SK-N-SH (cell line): ENCODE measurements around the gene ABHD1.

Experiments
- CHD2 ChIP-seq: fragments of 150-350 bp; IDR thresholded peaks from 2 replicates; pipeline ENCODE4 v1.6.1; 2018; ENCODE audit warnings: low read length; ENCODE audit not compliant: partially characterized antibody
- EP300 ChIP-seq, 2 experiments: IDR thresholded peaks; 2 replicates each; pipeline versions ENCODE4 v1.4.0 to v1.6.1; 2012; ENCODE audit warnings: borderline replicate concordance in 1 of 2, low read depth in 1 of 2, low read length in 1 of 2
- EZH2phosphoT487 ChIP-seq: fragments of 200-600 bp; sonication (generic); IDR thresholded peaks from 2 replicates; pipeline ENCODE4 v1.6.1; 2017; ENCODE audit warnings: low read depth, mixed run types, mild to moderate bottlenecking, antibody characterized with exemption, moderate library complexity, borderline replicate concordance
- GABPA ChIP-seq: IDR thresholded peaks from 2 replicates; pipeline ENCODE4 v1.4.0; 2012; ENCODE audit warnings: low read depth, mild to moderate bottlenecking
- RCOR1 ChIP-seq: fragments of 150-350 bp; IDR thresholded peaks from 2 replicates; pipeline ENCODE4 v1.6.1; 2017; ENCODE audit warnings: antibody characterized with exemption, low read length
- TAF1 ChIP-seq: IDR thresholded peaks from 2 replicates; pipeline ENCODE4 v1.6.1; 2012; ENCODE audit warnings: low read depth, mild to moderate bottlenecking, low read length, moderate library complexity, borderline replicate concordance
- YY1 ChIP-seq: IDR thresholded peaks from 2 replicates; pipeline ENCODE4 v1.4.0; 2012; ENCODE audit warnings: low read depth, mild to moderate bottlenecking
- TF ChIP-seq, protein P1 (sequence below): fragments of 200-600 bp; sonication (generic); IDR thresholded peaks from 2 replicates; pipeline ENCODE4 v1.6.1; 2017; ENCODE audit warnings: antibody characterized with exemption, mild to moderate bottlenecking, moderate library complexity
- TF ChIP-seq, protein P2 (sequence below): IDR thresholded peaks from 2 replicates; pipeline ENCODE4 v1.6.1; 2012; ENCODE audit warnings: mild to moderate bottlenecking, low read depth, low read length, moderate library complexity
- TF ChIP-seq, protein P3 (sequence below): IDR thresholded peaks from 2 replicates; pipeline ENCODE4 v1.4.0; 2012; ENCODE audit warnings: low read depth, borderline replicate concordance
- TF ChIP-seq, protein P4 (sequence below): IDR thresholded peaks from 2 replicates; pipeline ENCODE4 v1.4.0; 2012; ENCODE audit warnings: low read depth
- TF ChIP-seq, protein P5 (sequence below): IDR thresholded peaks from 2 replicates; pipeline ENCODE4 v1.4.0; 2012; ENCODE audit warnings: low read depth, borderline replicate concordance
- TF ChIP-seq, protein P6 (sequence below): IDR thresholded peaks from 2 replicates; pipeline ENCODE4; 2012

- TF ChIP-seq, protein P1, sequence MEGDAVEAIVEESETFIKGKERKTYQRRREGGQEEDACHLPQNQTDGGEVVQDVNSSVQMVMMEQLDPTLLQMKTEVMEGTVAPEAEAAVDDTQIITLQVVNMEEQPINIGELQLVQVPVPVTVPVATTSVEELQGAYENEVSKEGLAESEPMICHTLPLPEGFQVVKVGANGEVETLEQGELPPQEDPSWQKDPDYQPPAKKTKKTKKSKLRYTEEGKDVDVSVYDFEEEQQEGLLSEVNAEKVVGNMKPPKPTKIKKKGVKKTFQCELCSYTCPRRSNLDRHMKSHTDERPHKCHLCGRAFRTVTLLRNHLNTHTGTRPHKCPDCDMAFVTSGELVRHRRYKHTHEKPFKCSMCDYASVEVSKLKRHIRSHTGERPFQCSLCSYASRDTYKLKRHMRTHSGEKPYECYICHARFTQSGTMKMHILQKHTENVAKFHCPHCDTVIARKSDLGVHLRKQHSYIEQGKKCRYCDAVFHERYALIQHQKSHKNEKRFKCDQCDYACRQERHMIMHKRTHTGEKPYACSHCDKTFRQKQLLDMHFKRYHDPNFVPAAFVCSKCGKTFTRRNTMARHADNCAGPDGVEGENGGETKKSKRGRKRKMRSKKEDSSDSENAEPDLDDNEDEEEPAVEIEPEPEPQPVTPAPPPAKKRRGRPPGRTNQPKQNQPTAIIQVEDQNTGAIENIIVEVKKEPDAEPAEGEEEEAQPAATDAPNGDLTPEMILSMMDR, result no peak
- TF ChIP-seq RCOR1, result 0 out of 2 replicates have a peak, but pooled peaks have one; percentile 30
- no peak for TF ChIP-seq EP300 (IDR thresholded peaks at IDR 0.05; ENCODE audit: borderline replicate concordance in 1 of 2, low read depth in 1 of 2, low read length in 1 of 2)
- TF ChIP-seq, protein P2, sequence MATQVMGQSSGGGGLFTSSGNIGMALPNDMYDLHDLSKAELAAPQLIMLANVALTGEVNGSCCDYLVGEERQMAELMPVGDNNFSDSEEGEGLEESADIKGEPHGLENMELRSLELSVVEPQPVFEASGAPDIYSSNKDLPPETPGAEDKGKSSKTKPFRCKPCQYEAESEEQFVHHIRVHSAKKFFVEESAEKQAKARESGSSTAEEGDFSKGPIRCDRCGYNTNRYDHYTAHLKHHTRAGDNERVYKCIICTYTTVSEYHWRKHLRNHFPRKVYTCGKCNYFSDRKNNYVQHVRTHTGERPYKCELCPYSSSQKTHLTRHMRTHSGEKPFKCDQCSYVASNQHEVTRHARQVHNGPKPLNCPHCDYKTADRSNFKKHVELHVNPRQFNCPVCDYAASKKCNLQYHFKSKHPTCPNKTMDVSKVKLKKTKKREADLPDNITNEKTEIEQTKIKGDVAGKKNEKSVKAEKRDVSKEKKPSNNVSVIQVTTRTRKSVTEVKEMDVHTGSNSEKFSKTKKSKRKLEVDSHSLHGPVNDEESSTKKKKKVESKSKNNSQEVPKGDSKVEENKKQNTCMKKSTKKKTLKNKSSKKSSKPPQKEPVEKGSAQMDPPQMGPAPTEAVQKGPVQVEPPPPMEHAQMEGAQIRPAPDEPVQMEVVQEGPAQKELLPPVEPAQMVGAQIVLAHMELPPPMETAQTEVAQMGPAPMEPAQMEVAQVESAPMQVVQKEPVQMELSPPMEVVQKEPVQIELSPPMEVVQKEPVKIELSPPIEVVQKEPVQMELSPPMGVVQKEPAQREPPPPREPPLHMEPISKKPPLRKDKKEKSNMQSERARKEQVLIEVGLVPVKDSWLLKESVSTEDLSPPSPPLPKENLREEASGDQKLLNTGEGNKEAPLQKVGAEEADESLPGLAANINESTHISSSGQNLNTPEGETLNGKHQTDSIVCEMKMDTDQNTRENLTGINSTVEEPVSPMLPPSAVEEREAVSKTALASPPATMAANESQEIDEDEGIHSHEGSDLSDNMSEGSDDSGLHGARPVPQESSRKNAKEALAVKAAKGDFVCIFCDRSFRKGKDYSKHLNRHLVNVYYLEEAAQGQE, result no peak
- no peak for TF ChIP-seq EZH2phosphoT487
- no peak for TF ChIP-seq GABPA
- TF ChIP-seq, protein P3, sequence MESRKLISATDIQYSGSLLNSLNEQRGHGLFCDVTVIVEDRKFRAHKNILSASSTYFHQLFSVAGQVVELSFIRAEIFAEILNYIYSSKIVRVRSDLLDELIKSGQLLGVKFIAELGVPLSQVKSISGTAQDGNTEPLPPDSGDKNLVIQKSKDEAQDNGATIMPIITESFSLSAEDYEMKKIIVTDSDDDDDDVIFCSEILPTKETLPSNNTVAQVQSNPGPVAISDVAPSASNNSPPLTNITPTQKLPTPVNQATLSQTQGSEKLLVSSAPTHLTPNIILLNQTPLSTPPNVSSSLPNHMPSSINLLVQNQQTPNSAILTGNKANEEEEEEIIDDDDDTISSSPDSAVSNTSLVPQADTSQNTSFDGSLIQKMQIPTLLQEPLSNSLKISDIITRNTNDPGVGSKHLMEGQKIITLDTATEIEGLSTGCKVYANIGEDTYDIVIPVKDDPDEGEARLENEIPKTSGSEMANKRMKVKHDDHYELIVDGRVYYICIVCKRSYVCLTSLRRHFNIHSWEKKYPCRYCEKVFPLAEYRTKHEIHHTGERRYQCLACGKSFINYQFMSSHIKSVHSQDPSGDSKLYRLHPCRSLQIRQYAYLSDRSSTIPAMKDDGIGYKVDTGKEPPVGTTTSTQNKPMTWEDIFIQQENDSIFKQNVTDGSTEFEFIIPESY, result no peak
- no peak for TF ChIP-seq YY1
- TF ChIP-seq, protein P4, sequence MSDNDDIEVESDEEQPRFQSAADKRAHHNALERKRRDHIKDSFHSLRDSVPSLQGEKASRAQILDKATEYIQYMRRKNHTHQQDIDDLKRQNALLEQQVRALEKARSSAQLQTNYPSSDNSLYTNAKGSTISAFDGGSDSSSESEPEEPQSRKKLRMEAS, result no peak
- TF ChIP-seq, protein P5, sequence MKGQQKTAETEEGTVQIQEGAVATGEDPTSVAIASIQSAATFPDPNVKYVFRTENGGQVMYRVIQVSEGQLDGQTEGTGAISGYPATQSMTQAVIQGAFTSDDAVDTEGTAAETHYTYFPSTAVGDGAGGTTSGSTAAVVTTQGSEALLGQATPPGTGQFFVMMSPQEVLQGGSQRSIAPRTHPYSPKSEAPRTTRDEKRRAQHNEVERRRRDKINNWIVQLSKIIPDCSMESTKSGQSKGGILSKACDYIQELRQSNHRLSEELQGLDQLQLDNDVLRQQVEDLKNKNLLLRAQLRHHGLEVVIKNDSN, result no peak
- TF ChIP-seq CHD2, result no peak
- TF ChIP-seq TAF1, result no peak
- TF ChIP-seq, protein P6, sequence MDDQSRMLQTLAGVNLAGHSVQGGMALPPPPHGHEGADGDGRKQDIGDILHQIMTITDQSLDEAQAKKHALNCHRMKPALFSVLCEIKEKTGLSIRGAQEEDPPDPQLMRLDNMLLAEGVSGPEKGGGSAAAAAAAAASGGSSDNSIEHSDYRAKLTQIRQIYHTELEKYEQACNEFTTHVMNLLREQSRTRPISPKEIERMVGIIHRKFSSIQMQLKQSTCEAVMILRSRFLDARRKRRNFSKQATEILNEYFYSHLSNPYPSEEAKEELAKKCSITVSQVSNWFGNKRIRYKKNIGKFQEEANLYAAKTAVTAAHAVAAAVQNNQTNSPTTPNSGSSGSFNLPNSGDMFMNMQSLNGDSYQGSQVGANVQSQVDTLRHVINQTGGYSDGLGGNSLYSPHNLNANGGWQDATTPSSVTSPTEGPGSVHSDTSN, result no peak
Measured at GRCh38 chr2:27074738-27075565, 48.7 kb upstream of the ABHD1 start.
